ENCODE data around the gene GRK5. TPM values are rescaled to one million over a fixed set of nuclear protein-coding genes. Genes with fewer than 3 reads are reported as not detected.

Gene GRK5
- total RNA-seq, 2 donors from 2014 or later, result 3.4 to 4.9 TPM

- no peaks in the 10 kb centered on the region for H3K36me3 ChIP-seq (replicated peaks in 1 of 2; ENCODE audit: insufficient read depth in 1 of 2, low read depth in 2 of 2)
- no peaks in the 10 kb centered on the region for H3K4me1 ChIP-seq
- no peak overlapping the region for H3K4me3 ChIP-seq
- intact Hi-C loops (cut with DNase I), result no loop called here
- H3K27ac ChIP-seq, result no peak overlapping the region
- TF ChIP-seq CTCF (IDR thresholded peaks at IDR 0.05) (no peak), POLR2A (IDR thresholded peaks at IDR 0.05) (no peak)
- DNase-seq (no peak), ATAC-seq (no peak)
- no peaks in the 10 kb centered on the region for H3K27me3 ChIP-seq
- no peaks in the 10 kb centered on the region for H3K9me3 ChIP-seq
- 0 to 86% methylated on average over 1 of the region's 1 CpG for WGBS, 2 donors
These were observed 105.7 kb downstream of the GRK5 start for GRCh38 chr10:119313024-119313423.

- H3K36me3 ChIP-seq (replicated peaks in 1 of 2; ENCODE audit: insufficient read depth in 1 of 2, low read depth in 2 of 2), result no peaks in the 10 kb centered on the region
- DNase-seq (no peak), ATAC-seq (no peak)
- TF ChIP-seq POLR2A (IDR thresholded peaks at IDR 0.05) (no peak), CTCF (IDR thresholded peaks at IDR 0.05) (no peak)
- intact Hi-C loops (cut with DNase I), result no loop called here
- no peaks in the 10 kb centered on the region for H3K9me3 ChIP-seq
- H3K27me3 ChIP-seq, result no peaks in the 10 kb centered on the region
- H3K4me1 ChIP-seq, result no peaks in the 10 kb centered on the region
- no peak overlapping the region for H3K4me3 ChIP-seq
- H3K27ac ChIP-seq, result no peak overlapping the region
- 74 to 97% methylated on average over 6 to 7 of the region's 7 CpGs for WGBS, 2 donors
These were observed 106.3 kb downstream of the GRK5 start for GRCh38 chr10:119313644-119314043.

GRCh38 chr10:119314061-119314460 lies 106.7 kb downstream of the GRK5 start:
- no peak overlapping the region for H3K27ac ChIP-seq
- ATAC-seq (no peak), DNase-seq (no peak)
- H3K9me3 ChIP-seq, result no peaks in the 10 kb centered on the region
- H3K36me3 ChIP-seq (replicated peaks in 1 of 2; ENCODE audit: insufficient read depth in 1 of 2, low read depth in 2 of 2), result no peaks in the 10 kb centered on the region
- no peaks in the 10 kb centered on the region for H3K27me3 ChIP-seq
- no peaks in the 10 kb centered on the region for H3K4me1 ChIP-seq
- WGBS, 2 donors, result 91 to 98% methylated on average over 7 to 10 of the region's 11 CpGs
- intact Hi-C loops (cut with DNase I), result no loop called here
- no peak overlapping the region for H3K4me3 ChIP-seq
- no peak for TF ChIP-seq POLR2A (IDR thresholded peaks at IDR 0.05)
- TF ChIP-seq CTCF (IDR thresholded peaks at IDR 0.05), result no peak

GRCh38 chr10:119314486-119314885 lies 107.1 kb downstream of the GRK5 start:
- no peak for ATAC-seq
- Histone ChIP-seq H3K9me3 (no peaks in the 10 kb centered on the region), H3K4me1 (no peaks in the 10 kb centered on the region), H3K4me3 (no peak overlapping the region), H3K36me3 (replicated peaks in 1 of 2; ENCODE audit: insufficient read depth in 1 of 2, low read depth in 2 of 2) (no peaks in the 10 kb centered on the region), H3K27ac (no peak overlapping the region), H3K27me3 (no peaks in the 10 kb centered on the region)
- 91 to 92% methylated on average over 6 to 7 of the region's 7 CpGs for WGBS, 2 donors
- intact Hi-C loops (cut with DNase I), result no loop called here
- DNase-seq, result no peak
- no peak for TF ChIP-seq CTCF (IDR thresholded peaks at IDR 0.05)
- TF ChIP-seq POLR2A (IDR thresholded peaks at IDR 0.05), result no peak

GRCh38 chr10:119315128-119316001 lies 108.0 kb downstream of the GRK5 start:
- intact Hi-C loops (cut with DNase I), result no loop called here
- Histone ChIP-seq H3K27ac (no peak overlapping the region), H3K36me3 (replicated peaks in 1 of 2; ENCODE audit: insufficient read depth in 1 of 2, low read depth in 2 of 2) (no peaks in the 10 kb centered on the region), H3K4me3 (no peak overlapping the region), H3K9me3 (no peaks in the 10 kb centered on the region), H3K4me1 (no peaks in the 10 kb centered on the region), H3K27me3 (no peaks in the 10 kb centered on the region)
- TF ChIP-seq CTCF (IDR thresholded peaks at IDR 0.05) (no peak), POLR2A (IDR thresholded peaks at IDR 0.05) (no peak)
- no peak for DNase-seq
- 86 to 88% methylated on average over 10 to 16 of the region's 16 CpGs for WGBS, 2 donors
- ATAC-seq, result no peak
